GM19239 (cell line): ENCODE data around the gene AGAP1.

Experiments
- DNase-seq: peaks from one replicate; pipeline ENCODE4 v3.0.0; 2011; ENCODE audit warnings: low spot score; ENCODE audit not compliant: insufficient read length
- FAIRE-seq: peaks from 2 replicates; lab custom pipeline; 2011; peaks lifted over from hg19 to GRCh38; lab: Jason Lieb, UNC

AGAP1 gene

DNA sequence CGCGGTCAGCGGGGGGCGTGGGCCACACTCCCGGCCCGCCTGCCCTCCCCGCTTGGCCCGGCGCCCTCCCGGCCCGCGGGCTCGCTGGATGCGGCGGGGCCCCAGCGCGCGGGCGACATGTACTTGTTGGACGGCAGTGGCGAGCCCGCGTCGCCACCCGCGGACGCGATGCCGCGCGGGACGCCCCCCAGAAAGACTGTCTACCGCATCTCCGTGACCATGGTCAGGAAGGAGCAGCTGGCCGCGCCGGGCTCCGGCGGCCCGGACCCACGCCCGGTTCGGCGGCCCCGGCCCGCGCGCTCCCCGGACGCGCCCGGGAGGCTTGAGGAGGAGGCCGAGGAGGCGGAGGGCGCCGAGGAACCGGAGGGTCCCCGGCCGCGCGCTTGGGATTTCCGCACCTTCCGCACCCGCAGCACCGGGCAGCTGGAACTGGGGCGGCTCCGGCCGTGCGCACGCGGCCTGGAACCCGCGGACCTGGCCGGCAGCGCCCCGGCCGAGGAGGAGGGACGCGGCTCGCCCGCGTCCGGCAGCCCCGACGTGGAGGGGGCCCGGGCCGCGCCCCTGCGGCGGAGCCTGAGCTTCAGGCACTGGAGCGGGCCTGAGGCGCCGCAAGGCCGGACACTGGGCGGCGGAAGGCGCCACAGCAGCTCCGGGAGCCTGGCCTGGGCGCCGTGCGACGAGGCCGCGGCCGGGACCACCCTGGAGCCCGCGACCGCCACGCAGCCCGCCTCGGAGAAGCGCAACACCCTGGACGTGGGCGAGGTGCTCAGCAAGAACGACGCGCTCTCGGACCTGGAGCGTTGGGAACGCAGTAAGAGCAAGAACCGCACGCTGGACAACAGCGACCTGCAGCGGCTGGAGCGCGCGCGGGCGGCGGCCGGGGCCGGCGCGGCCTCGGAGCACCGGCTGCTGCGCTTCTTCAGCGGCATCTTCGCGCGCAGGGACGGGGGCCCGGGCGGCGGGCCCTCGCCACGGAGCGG, 176.4 kb downstream of the AGAP1 start:
- no peak for FAIRE-seq
- no peak for DNase-seq

DNA sequence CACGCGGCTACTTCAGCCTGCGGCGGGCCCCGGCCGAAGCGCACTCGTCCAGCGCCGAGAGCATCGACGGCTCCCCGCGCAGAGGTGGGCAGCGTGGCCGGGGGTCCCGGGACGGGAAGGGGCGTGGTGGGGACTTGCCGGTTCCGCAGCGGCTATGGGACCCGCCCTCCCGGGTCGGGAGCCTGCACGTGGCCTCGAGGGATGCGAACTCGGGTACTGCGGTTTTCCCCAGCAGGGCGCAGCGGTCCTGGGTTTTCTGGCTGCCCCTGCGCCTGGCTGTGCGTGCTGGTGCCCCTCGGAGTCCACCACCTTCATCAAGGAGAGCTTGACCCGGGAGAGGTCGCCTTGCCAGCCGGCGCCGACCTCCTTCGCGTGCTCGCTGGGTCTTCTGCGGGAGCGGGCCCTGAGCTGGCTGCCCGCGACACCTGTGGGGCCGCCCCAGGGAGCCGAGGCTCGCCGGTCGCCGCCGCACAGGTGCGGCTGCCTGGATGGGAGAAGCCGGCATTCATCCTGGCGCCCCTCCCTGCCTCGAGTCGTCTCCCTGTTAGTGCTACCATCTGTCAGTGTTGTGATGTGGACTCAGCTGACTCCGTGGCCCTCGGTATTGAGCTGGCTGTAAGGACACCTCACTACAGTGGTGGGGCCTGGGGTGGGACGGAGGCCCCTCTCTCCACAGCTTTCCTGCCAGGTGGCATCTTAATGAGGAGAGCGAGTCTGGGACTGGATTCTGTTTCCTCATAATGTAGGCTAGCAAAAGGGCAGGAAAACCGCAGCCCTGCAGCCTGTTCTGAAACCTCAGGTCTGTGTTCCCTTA, 177.3 kb downstream of the AGAP1 start:
- FAIRE-seq = no peak
- no peak for DNase-seq

DNA sequence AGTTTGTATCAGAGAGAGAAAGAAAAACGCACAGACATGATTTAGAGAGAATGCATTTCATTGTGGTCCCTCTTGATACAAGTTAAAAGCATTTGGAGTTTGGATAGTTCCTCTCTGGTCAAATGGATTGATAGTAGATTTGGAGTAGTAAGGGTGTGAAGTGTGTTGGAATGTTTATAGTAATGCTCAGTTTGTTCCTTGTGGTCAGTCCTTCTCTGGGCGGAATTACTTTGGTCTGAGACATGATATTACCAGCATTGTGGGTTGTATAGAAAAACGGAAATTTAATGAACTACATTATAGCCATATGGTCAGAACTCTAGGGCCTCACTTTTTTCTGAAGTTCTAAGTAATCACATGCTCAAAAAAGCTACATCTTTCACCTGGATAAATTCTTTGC, 178.9 kb downstream of the AGAP1 start:
- DNase-seq = no peak
- no peak for FAIRE-seq

DNA sequence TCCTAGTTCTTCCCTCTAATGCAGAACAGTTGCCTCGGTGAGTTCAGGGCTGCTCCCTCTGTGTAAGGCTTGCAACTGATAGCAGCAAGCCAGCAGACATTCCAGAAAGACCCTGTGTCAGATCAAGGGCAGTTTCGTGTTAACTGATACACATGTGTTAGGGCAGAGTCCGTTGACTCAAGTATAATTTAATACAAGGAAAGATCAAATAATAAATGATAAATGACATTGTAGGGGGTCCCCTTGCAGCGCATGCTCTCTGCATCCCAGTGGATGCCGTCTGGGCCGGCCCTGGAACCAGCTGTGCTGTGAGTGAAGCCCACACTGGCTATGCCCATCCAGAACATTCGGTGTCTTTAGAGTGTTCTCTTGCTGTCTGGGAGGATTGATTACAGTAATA, 180.3 kb downstream of the AGAP1 start:
- no peak for DNase-seq

DNA sequence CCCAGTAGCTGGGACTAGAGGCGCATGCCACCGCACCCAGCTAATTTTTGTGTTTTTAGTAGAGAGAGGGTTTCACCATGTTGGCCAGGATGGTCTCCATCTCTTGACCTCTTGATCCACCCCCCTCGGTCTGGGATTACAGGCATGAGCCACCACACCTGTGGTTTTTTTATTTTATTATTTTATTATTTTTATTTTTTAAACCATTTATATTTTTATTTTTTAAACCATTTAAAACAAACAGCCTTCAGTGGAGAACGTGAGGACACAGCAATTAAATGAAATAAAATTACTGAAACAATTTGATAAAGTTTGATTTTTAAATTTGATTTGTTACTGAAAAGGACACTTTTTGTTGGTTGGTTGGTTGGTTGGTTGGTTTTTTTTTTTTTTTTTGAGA, 181.0 kb downstream of the AGAP1 start:
- DNase-seq = no peak

More for the DNA sequence above, 180.3 kb downstream of the AGAP1 start:
- no peak for FAIRE-seq

DNA sequence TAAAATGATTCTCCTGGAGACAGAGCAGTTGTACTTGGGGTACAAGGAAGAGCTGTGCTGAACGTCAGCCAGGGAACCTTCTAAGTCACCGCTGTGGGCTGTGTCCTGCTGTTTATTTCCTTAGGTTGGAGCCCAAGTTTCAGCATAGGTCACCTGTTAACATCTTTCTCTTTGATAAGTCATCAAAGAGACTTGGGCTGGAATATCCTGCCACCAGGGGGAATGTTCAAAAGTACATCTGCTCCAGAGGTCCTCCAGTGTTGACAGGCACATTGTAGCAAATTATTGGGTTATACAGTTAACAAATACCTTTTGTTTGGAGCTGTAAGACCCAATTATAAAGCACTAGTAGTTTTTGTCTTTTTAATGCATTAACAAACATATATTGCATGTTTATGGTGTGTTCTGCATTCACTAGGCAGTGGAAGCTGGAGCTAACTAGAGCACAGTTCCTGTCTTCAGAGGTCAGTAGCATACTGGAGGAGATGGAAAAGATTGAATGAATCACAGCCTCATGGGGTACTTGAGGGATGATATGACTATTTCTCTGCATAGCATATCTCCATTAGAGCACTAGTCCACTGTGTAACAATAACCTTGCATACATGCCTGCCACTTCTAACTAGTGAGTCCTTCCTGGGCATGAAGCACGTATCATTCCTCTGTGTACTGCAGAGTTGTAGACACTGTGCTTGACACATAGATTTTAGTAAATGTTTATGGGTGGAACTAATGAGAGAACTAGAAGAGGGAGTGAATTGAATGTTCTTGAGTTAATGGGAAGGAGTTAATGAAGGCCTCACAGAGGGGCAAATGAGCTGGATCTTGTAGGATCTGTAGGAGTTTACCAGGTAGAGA, 182.1 kb downstream of the AGAP1 start:
- no peak for DNase-seq

More for the DNA sequence above, 181.0 kb downstream of the AGAP1 start:
- no peak for FAIRE-seq

DNA sequence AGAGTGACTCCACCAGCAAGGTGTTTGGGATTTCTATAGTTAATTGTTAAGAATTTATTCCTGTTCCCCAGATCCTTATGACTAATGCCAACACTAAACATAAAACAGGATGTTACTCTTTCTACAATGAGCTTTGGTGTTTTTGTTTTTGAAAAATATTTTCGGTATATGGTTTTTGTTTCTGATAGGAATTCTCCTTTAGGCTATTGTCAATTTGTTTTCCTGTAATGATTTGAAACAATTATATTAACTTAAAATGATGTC, 182.6 kb downstream of the AGAP1 start:
- DNase-seq (no peak), FAIRE-seq (no peak)

More for the DNA sequence above, 182.1 kb downstream of the AGAP1 start:
- peak; percentile 21 for FAIRE-seq

DNA sequence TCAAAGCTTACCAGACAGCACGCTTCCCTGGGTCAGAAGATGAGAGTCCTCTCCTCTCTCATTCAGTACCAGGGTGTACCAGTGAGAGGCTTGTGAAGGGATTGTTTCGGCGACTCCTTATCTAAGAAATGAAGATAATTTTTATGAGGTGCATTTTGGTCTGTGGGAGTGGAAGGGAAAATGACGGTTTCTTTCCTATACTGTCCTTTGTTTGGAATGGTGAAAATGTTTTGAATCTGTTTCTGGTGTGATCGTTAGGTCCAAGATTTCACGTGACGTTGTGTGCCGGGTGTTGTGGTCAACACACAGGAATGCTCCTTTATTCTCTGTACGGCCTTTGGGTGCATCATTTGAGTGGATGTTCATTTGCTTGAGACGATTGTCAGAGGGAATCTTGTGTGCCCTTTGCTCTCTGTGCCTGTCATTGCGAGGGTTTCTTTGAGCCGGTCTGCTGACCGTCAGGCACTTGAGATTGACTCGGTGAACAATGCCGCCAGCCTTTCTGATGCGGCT, 183.5 kb downstream of the AGAP1 start:
- no peak for DNase-seq

DNA sequence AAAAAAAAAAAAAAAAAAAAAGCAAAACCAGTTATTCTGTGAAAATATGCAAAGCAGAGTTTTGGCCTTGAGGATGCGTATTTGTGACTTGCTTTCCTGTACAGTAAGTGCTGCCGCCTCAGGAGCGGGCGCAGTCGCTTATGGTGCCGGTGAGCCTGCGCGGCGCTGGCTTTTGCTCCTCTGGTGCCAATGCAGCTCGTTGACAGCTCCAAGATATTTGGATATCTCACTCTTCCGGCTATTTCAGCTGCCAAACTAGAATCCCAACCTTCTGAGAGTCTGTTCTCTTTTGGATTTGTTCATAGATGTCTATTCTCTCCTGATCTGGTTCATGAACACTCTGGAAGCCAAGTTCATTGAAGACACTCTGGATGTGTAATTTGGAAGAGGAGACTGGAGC, 184.1 kb downstream of the AGAP1 start:
- no peak for FAIRE-seq
- no peak for DNase-seq

More for the DNA sequence above, 183.5 kb downstream of the AGAP1 start:
- FAIRE-seq = no peak

DNA sequence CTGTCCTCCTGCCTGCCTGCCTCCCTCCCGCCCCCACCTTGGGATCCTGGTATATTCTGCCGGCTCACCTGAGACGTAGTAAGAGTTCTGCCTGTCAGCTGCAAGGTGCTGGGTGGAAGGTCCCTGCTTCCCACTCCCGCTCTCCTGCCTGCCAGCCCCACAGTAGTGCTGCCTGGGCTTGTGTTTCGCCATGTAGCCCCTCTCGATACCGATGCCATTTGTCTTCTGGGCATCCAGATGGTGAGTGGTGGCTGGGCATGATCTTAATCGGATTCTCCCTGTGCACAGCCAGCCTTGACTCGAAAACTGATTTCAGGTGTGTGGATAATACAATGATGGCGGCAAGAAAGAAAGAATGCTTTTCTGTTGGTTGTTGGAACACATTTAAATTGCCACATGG, 184.9 kb downstream of the AGAP1 start:
- FAIRE-seq = no peak

DNA sequence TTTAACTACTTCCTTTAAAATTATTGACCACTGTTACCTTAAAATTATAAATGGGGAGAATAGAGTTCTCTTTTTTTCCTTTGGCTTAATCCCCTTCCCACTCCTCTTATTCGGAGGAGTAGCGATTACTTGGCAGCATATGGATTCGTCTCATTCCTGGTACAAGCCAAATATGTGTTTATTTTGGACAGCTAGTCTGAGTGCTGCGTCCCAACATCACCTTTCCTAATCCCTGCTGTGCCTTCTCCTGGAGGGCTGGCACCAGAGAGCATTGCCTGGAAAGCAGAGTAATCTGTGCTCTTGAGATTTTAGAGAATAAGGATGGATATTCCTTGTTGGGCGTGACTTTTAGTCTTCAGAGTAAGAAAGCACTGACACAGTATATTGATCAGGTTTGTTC, 185.6 kb downstream of the AGAP1 start:
- no peak for DNase-seq
- no peak for FAIRE-seq

More for the DNA sequence above, 184.9 kb downstream of the AGAP1 start:
- DNase-seq = no peak

DNA sequence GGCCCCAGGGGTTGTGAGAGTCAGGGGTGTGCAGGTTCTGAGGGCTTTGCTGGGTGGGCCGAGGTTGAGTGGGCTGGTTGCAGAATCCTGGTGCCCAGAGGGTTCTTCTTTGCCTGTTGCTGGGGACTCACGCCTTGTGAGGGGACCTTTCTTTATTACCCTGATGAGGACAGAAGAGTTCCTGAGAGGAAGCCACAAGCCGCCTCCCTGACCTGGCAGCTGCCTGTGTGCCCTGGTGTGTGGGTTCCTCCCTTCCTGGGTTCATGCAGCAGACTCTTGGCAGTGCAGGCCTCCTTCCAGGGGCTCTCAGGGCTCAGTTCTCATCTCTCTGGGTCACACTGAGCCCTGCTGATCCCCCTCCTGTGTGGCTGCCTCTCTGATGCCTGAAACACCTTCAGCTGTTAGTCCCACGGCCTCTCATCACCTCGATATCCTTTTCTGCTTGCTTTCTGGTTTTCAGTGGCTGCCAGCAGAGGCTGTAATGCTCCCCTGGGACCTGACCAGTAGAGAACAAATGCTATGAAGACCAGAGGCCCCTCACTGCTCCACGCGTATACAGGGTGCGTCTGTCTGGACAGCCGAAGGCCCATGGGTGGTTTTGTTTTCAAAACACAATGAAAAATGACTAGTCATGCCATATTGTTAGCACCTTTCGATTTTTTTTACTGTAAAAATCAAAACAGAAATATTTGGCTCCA, 191.3 kb downstream of the AGAP1 start:
- DNase-seq = no peak
- no peak for FAIRE-seq

DNA sequence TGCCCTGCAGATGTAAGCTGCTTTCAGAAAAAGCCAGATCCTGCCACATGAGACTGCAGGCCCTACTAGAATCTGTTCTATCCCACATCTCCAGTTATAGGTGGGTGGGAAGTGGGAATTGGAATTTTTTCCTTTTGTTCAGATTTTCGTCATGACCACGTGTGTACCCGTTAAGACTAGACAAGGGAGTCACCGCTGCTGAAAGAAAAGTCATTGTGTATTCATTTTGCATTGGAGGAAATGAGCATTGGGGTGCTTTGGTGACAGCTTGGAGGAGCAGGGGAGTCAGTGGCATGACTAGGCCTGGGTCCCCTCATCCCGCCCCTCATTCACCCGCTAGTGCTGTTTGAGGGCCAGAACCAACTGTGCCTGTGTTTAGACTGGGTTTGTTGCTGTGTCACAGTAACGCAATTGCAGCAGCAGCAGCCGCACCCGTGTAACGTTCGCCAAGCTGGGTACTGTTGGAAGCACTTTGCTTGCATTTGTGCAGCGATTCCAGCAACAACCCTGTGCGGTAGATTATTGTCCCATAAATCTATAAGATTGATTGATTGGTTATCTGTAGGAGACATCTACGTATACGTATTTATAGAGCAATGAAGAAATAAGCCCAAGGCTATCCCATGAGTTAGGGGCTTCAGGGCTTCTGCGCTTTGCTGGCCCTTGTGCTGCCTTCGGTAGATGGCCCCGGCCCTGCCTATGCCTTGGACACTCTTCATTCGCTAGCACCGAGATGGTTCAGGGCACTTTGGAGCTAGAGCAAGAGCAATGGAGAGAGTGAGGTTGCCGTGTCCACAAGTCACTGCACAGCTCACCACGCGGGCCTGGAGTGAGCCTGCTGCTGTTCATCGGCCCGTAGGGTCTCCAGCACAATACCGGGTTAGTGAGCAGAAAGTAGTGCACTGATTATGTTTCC, 194.9 kb downstream of the AGAP1 start:
- FAIRE-seq (no peak), DNase-seq (no peak)

DNA sequence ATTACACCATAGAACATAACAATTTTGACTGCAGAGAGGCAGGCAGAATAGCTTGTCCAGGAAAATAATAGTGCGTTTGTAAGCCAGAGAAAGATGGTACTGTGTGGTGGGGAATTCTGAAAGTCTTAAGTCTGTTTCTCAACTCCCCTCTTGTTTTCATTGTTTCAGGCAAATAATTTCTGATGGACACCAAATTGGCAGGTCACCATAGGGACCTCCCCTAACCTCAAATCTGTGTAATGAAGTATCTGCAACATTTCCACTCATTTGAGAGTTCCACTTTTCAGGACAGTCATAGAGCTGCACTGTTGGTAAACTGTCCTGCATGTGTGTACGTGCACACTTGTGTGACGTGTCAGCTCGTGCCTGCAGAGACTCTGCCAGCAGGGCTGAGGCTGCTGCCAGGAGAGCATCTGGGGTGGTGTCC, 195.6 kb downstream of the AGAP1 start:
- FAIRE-seq (no peak), DNase-seq (no peak)

DNA sequence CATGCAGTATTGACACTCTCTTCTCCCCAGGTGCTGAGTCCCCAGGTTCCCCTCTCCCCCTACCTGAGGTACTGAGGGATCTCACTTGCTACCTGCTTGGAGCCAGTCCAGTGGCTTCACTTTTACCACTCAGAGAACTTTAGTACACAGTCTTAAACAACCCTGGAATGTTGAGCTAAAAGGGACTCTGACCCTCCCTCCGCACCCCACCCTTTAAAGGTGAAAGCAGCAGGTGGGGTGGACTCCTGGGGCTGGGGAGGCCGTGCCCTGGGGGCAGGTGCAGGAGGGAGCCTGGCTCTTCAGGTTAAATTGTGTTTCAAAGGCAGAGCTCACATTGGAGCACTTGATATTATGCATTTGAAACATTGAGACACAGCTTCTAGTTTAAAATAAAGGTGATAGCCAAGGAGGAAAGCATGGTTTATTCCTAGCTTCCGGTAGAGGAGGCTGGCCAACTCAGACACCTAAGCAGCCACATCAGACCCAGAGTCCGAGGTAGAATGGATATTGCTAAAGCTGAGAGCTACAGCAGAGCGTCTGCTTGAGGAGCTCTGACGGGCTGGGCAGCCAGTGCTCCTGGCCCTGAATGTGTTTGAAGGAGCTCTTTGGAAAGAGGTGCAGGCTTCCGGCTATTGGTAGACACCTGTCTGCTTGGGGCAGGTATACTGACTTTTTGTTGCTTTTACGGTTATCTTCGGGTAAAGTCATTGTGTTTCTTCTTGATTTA, 196.4 kb downstream of the AGAP1 start:
- no peak for DNase-seq
- FAIRE-seq = no peak

DNA sequence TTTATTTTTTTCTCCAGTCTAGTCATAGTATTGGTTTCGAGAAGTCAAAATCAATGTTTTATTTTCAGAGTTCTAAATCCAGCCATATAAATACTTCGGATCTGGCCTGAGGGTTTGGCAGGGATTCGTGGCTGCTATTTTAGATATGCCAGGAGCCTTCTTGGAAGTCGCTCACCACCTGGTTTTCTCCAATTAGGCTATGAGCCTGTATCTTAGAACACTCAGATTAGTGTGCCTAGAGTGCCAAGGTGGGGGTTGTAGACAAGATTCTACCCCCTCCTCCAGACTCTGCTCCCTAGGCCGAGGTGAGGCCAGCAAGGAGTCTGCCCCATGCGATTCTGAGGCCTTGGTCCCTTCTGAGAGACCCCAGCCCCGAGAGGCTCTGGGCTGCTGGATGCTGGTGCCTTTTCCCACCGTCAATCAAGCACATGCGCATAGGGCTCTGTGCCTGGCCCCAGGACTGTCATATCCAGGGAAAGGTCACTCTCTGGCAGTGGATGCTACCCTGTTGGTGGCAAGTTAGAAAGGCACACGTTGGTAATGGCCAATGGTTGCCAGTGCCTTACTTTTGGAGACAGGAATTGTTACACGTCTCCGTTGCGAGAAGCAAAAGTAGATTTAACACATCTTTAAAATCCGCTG, 197.1 kb downstream of the AGAP1 start:
- DNase-seq = no peak
- no peak for FAIRE-seq

DNA sequence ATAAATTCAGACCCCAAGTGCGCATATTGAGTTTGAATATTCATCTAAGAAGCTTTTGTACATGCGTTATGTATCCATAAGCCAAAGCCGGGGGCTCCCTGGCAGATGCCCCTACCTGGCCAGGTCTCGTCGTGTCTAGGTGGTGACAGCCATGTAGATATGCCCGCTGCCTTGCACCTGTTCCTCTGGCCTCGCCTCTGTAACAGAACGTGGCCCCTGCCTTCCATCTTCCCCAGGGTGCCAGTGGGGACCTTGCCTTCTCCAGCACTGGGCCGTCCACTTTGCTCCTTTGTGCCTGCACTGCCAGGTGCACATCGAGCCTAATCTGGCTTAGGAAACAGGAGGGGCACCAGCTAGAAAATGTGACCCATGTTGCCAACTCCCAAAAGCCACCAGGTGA, 198.2 kb downstream of the AGAP1 start:
- DNase-seq = no peak
- no peak for FAIRE-seq
